GM10847 (cell line): ENCODE measurements around the gene POU2AF2.

Source experiments
- POLR2A ChIP-seq: IDR thresholded peaks from 2 replicates; pipeline ENCODE4 v1.6.1; 2011; ENCODE audit not compliant: insufficient read length; ENCODE audit errors: extremely low read depth

POU2AF2 gene

GRCh38 chr11:111246956-111247355, 1.4 kb downstream of the POU2AF2 start:
- no peak for TF ChIP-seq POLR2A

GRCh38 chr11:111250936-111251335, 5.4 kb downstream of the POU2AF2 start:
- TF ChIP-seq POLR2A: no peak

- TF ChIP-seq POLR2A: no peak
Observed at GRCh38 chr11:111253131-111253530, 7.6 kb downstream of the POU2AF2 start.

- TF ChIP-seq POLR2A: no peak
Observed at GRCh38 chr11:111253630-111254029, 8.1 kb downstream of the POU2AF2 start.

- TF ChIP-seq POLR2A: no peak
Observed at GRCh38 chr11:111258046-111258445, 12.5 kb downstream of the POU2AF2 start.

GRCh38 chr11:111259896-111260295, 14.4 kb downstream of the POU2AF2 start:
- no peak for TF ChIP-seq POLR2A

- no peak for TF ChIP-seq POLR2A
Observed at GRCh38 chr11:111260811-111261210, 15.3 kb downstream of the POU2AF2 start.

GRCh38 chr11:111264646-111265045, 19.1 kb downstream of the POU2AF2 start:
- TF ChIP-seq POLR2A: no peak

- no peak for TF ChIP-seq POLR2A
Observed at GRCh38 chr11:111265421-111265820, 19.9 kb downstream of the POU2AF2 start.

- TF ChIP-seq POLR2A: no peak
Observed at GRCh38 chr11:111269146-111269868, 23.8 kb downstream of the POU2AF2 start.

- TF ChIP-seq POLR2A: no peak
Observed at GRCh38 chr11:111272420-111272819, 26.9 kb downstream of the POU2AF2 start.

GRCh38 chr11:111282562-111283075, 37.1 kb downstream of the POU2AF2 start:
- TF ChIP-seq POLR2A: no peak

- TF ChIP-seq POLR2A: no peak
Observed at GRCh38 chr11:111283945-111284481, 38.5 kb downstream of the POU2AF2 start.

- TF ChIP-seq POLR2A: no peak
Observed at GRCh38 chr11:111285189-111286091, 39.9 kb downstream of the POU2AF2 start.

GRCh38 chr11:111291764-111292163, 46.2 kb downstream of the POU2AF2 start:
- TF ChIP-seq POLR2A: no peak

- TF ChIP-seq POLR2A: no peak
Observed at GRCh38 chr11:111296196-111296595, 50.7 kb downstream of the POU2AF2 start.
